Type B pancreatic cell (in vitro differentiated cells): ENCODE data around the gene ADAMTS10. TPM values are rescaled to one million over a fixed set of nuclear protein-coding genes. Genes with fewer than 3 reads are reported as not detected.
"Not testable (repeated sequence)": the region's sequence is repeated elsewhere in the genome, so short reads cannot be mapped to it uniquely, and the experiment has no call there.

ENCODE experiments used
- DNase-seq: peaks from one replicate; pipeline ENCODE4 v3.0.0; 2021; ENCODE audit warnings: mixed read lengths; ENCODE audit not compliant: unreplicated experiment; ENCODE audit errors: extremely low spot score
- H3K27ac Mint-ChIP-seq: 2 replicates; pipeline ENCODE4 v1.8.0; 2021; ENCODE audit warnings: mild to moderate bottlenecking, mixed read lengths
- H3K27me3 Mint-ChIP-seq: 2 replicates; pipeline ENCODE4 v1.8.0; 2021; ENCODE audit warnings: mixed read lengths
- H3K36me3 Mint-ChIP-seq: 2 replicates; pipeline ENCODE4 v1.8.0; 2021; ENCODE audit warnings: mixed read lengths
- H3K4me1 Mint-ChIP-seq: one replicate; pipeline ENCODE4 v1.8.0; 2021; ENCODE audit warnings: mixed read lengths; ENCODE audit not compliant: unreplicated experiment
- H3K4me3 Mint-ChIP-seq: 2 replicates; pipeline ENCODE4 v1.8.0; 2021; ENCODE audit warnings: mild to moderate bottlenecking, mixed read lengths
- H3K9me3 Mint-ChIP-seq: 2 replicates; pipeline ENCODE4 v1.8.0; 2021; ENCODE audit warnings: mixed read lengths
- CTCF ChIP-seq: fragments of 200-600 bp; sonication (generic); conservative IDR thresholded peaks from 2 replicates; pipeline ENCODE4 v1.5.0; 2021; ENCODE audit warnings: antibody characterized with exemption, mild to moderate bottlenecking
- total RNA-seq: library from RNA; stranded (reverse); gene quantifications from 2 replicates; pipeline ENCODE4 v1.2.1, GENCODE V29; 2021; ENCODE audit warnings: low replicate concordance

Gene ADAMTS10
- total RNA-seq, 1 donor from 2014 or later: 59.2 TPM

GRCh38 chr19:8578642-8579265 lies 31.8 kb downstream of the ADAMTS10 start:
- Mint-ChIP-seq H3K4me3 (no peak overlapping the region), H3K27ac (peak overlapping the region; percentile 3), H3K4me1 (peaks cover 8% of the 10 kb centered on the region), H3K9me3 (no peaks in the 10 kb centered on the region), H3K27me3 (peaks cover 24% of the 10 kb centered on the region), H3K36me3 (no peaks in the 10 kb centered on the region)
- peak; percentile 83 for DNase-seq
- TF ChIP-seq CTCF: peak; percentile 93

GRCh38 chr19:8577741-8578140 lies 32.8 kb downstream of the ADAMTS10 start:
- H3K27me3 Mint-ChIP-seq: peaks cover 28% of the 10 kb centered on the region

GRCh38 chr19:8577247-8577646 lies 33.3 kb downstream of the ADAMTS10 start, which contains the start of gene MYO1F:
MYO1F (minus strand) TSS chr19:8577442; CDS start chr19:8577309, 133 bp downstream.
- TF ChIP-seq CTCF: no peak
- no peak within 1 kb of the TSS for H3K27ac Mint-ChIP-seq
- peaks cover 28% of the 10 kb centered on the region for H3K27me3 Mint-ChIP-seq
- H3K4me3 Mint-ChIP-seq: no peak within 1 kb of the TSS
- no peaks in the 10 kb centered on the region for H3K36me3 Mint-ChIP-seq
- no peak for DNase-seq
- H3K9me3 Mint-ChIP-seq: no peaks in the 10 kb centered on the region
- H3K4me1 Mint-ChIP-seq: peaks cover 8% of the 10 kb centered on the region

More at GRCh38 chr19:8577741-8578140, 32.8 kb downstream of the ADAMTS10 start:
- DNase-seq: no peak
- H3K4me1 Mint-ChIP-seq: peaks cover 8% of the 10 kb centered on the region
- no peaks in the 10 kb centered on the region for H3K9me3 Mint-ChIP-seq
- H3K4me3 Mint-ChIP-seq: no peak overlapping the region
- no peak for TF ChIP-seq CTCF
- H3K36me3 Mint-ChIP-seq: no peaks in the 10 kb centered on the region
- H3K27ac Mint-ChIP-seq: no peak overlapping the region

GRCh38 chr19:8576273-8576993 lies 34.1 kb downstream of the ADAMTS10 start:
- TF ChIP-seq CTCF: no peak
- Mint-ChIP-seq H3K36me3 (no peaks in the 10 kb centered on the region), H3K4me3 (no peak overlapping the region), H3K27me3 (peaks cover 28% of the 10 kb centered on the region), H3K27ac (no peak overlapping the region), H3K4me1 (peaks cover 8% of the 10 kb centered on the region), H3K9me3 (no peaks in the 10 kb centered on the region)
- DNase-seq: no peak

- Mint-ChIP-seq H3K27me3 (peaks cover 28% of the 10 kb centered on the region), H3K36me3 (no peaks in the 10 kb centered on the region), H3K4me1 (peaks cover 8% of the 10 kb centered on the region), H3K9me3 (no peaks in the 10 kb centered on the region), H3K4me3 (no peak overlapping the region), H3K27ac (no peak overlapping the region)
- TF ChIP-seq CTCF: no peak
- no peak for DNase-seq
These were observed 35.0 kb downstream of the ADAMTS10 start for GRCh38 chr19:8575467-8575997.

GRCh38 chr19:8574619-8574922 lies 35.9 kb downstream of the ADAMTS10 start:
- not testable (repeated sequence) for H3K36me3 Mint-ChIP-seq, H3K9me3 Mint-ChIP-seq, H3K4me1 Mint-ChIP-seq, H3K4me3 Mint-ChIP-seq, H3K27ac Mint-ChIP-seq, DNase-seq
- peaks cover 28% of the 10 kb centered on the region for H3K27me3 Mint-ChIP-seq
